ENCODE data around the gene TRO. TPM values are rescaled to one million over a fixed set of nuclear protein-coding genes. Genes with fewer than 3 reads are reported as not detected.

Gene TRO
- total RNA-seq, 1 donor from 2014 or later: 13.0 TPM

GRCh38 chrX:54944816-54945215 lies 24.2 kb downstream of the TRO start:
- ATAC-seq: no peak
- DNase-seq (ENCODE audit: low spot score): no peak
- intact Hi-C loops (cut with DNase I): no loop called here

GRCh38 chrX:54945224-54945623 lies 24.6 kb downstream of the TRO start:
- ATAC-seq (no peak), DNase-seq (ENCODE audit: low spot score) (no peak)
- intact Hi-C loops (cut with DNase I): no loop called here

- no peak for DNase-seq (ENCODE audit: low spot score)
- no peak for ATAC-seq
- intact Hi-C loops (cut with DNase I): no loop called here
Measured at GRCh38 chrX:54950730-54951375, 30.2 kb downstream of the TRO start.

GRCh38 chrX:54961750-54962149 lies 41.1 kb downstream of the TRO start:
- ATAC-seq: no peak
- DNase-seq (ENCODE audit: low spot score): no peak
- intact Hi-C loops (cut with DNase I): no loop called here

- intact Hi-C loops (cut with DNase I): no loop called here
- no peak for ATAC-seq
Measured at GRCh38 chrX:54964766-54965497, 44.3 kb downstream of the TRO start.

GRCh38 chrX:54977387-54977786 lies 56.8 kb downstream of the TRO start:
- intact Hi-C loops (cut with DNase I): no loop called here
- ATAC-seq: no peak
- DNase-seq (ENCODE audit: low spot score): no peak

More at GRCh38 chrX:54964766-54965497, 44.3 kb downstream of the TRO start:
- no peak for DNase-seq (ENCODE audit: low spot score)

GRCh38 chrX:54978448-54978847 lies 57.8 kb downstream of the TRO start:
- ATAC-seq (no peak), DNase-seq (ENCODE audit: low spot score) (no peak)
- intact Hi-C loops (cut with DNase I): no loop called here

GRCh38 chrX:54979432-54979831 lies 58.8 kb downstream of the TRO start:
- ATAC-seq (no peak), DNase-seq (ENCODE audit: low spot score) (no peak)
- intact Hi-C loops (cut with DNase I): no loop called here

GRCh38 chrX:54980334-54980733 lies 59.7 kb downstream of the TRO start:
- intact Hi-C loops (cut with DNase I): loop anchor here (5.0 kb wide), 1 partner anchor 398 kb away; no protein-coding TSS in a partner anchor
- ATAC-seq (no peak), DNase-seq (ENCODE audit: low spot score) (no peak)

Other genes with a start within 250 kb of the TRO start
- gene ITIH6, start 122.6 kb upstream of the TRO start, total RNA-seq: not detected
- gene MAGED2, start 113.1 kb upstream of the TRO start, total RNA-seq: 182 TPM
- gene PFKFB1, start 73.4 kb downstream of the TRO start, total RNA-seq: 2.2 TPM
- 9.0 TPM for gene APEX2, start 79.5 kb downstream of the TRO start, total RNA-seq
- 65.2 TPM for gene ALAS2, start 110.2 kb downstream of the TRO start, total RNA-seq
- not detected for gene PAGE2B, start 154.2 kb downstream of the TRO start, total RNA-seq
- not detected for gene PAGE2, start 168.2 kb downstream of the TRO start, total RNA-seq